ENCODE results near the gene CCDC136.

CCDC136 gene

GRCh38 chr7:128865996-128866877, 74.5 kb downstream of the CCDC136 start:
- DNase-seq, result no peak

GRCh38 chr7:128867241-128867640, 75.5 kb downstream of the CCDC136 start:
- DNase-seq, result no peak

- DNase-seq, result no peak
Measured at GRCh38 chr7:128867842-128868623, 76.3 kb downstream of the CCDC136 start.

GRCh38 chr7:128868624-128869137, 76.9 kb downstream of the CCDC136 start:
- DNase-seq, result no peak

- no peak for DNase-seq
Measured at GRCh38 chr7:128869138-128869943, 77.6 kb downstream of the CCDC136 start.

GRCh38 chr7:128869944-128870285, 78.1 kb downstream of the CCDC136 start:
- DNase-seq, result no peak

GRCh38 chr7:128871050-128871449, 79.3 kb downstream of the CCDC136 start:
- DNase-seq, result no peak
